ENCODE results near the gene SNCAIP.

DNA sequence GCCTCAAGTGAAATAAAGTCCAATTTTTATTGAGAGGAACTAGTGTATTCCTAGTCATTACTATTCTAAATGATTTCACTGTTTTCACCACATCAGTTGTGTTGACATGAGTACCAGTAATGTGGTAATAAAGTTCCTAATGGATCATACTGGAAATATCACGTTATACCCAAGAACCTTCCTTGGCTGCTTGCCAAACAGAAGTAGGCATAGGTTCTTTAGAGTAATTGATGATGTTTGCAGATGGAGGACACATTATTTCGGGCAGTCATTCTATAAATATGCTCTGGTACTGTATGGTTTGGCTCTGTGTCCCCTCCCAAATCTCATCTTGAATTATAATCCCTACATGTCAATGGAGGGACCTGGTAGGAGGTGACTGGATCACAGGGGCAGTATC lies 15.1 kb downstream of the SNCAIP start:
- TF ChIP-seq, protein P1, sequence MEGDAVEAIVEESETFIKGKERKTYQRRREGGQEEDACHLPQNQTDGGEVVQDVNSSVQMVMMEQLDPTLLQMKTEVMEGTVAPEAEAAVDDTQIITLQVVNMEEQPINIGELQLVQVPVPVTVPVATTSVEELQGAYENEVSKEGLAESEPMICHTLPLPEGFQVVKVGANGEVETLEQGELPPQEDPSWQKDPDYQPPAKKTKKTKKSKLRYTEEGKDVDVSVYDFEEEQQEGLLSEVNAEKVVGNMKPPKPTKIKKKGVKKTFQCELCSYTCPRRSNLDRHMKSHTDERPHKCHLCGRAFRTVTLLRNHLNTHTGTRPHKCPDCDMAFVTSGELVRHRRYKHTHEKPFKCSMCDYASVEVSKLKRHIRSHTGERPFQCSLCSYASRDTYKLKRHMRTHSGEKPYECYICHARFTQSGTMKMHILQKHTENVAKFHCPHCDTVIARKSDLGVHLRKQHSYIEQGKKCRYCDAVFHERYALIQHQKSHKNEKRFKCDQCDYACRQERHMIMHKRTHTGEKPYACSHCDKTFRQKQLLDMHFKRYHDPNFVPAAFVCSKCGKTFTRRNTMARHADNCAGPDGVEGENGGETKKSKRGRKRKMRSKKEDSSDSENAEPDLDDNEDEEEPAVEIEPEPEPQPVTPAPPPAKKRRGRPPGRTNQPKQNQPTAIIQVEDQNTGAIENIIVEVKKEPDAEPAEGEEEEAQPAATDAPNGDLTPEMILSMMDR (IDR thresholded peaks at IDR 0.05), result no peak
- TF ChIP-seq POLR2A (IDR thresholded peaks at IDR 0.05), result no peak
